K562 (cell line): ENCODE results near the gene MADD. TPM values are rescaled to one million over a fixed set of nuclear protein-coding genes. Genes with fewer than 3 reads are reported as not detected.

Source experiments
- ATAC-seq: fragments of 200-7000 bp; cut with Tn5 transposase; 3 replicates; pipeline ENCODE4 v1.9.1; 2020; ENCODE audit warnings: moderate library complexity
- BruUV-seq: library from RNA; stranded (reverse); fragments of 400-500 nt; replicated peaks from 2 replicates; lab custom pipeline; 2021; lab: Mats Ljungman, UMichigan
- CTCF ChIA-PET: fragments of 300-600 bp; formaldehyde crosslinking; extraction: SDS; loops from one replicate; lab custom pipeline; 2021; ENCODE audit warnings: low intra/inter-chr PET ratio; lab: Yijun Ruan, JAX
- POLR2A ChIA-PET: fragments of 300-600, 350-650 bp; sonication (Branson Sonifier 250); formaldehyde crosslinking; extraction: SDS; loops from one replicate; lab custom pipeline; 2021; ENCODE audit warnings: antibody characterized with exemption, inconsistent platforms; lab: Yijun Ruan, JAX
- DNase-seq, 4 experiments: peaks; one replicate each; pipeline versions ENCODE4 v3.0.0 to v3.0.0-alpha.2; 2011 to 2018; ENCODE audit warnings: low spot score in 3 of 4, mixed read lengths in 3 of 4; ENCODE audit errors: extremely low read depth in 1 of 4
- FAIRE-seq: peaks from 2 replicates; lab custom pipeline; 2011; peaks lifted over from hg19 to GRCh38; lab: Jason Lieb, UNC
- H2AFZ ChIP-seq: 2 replicates; pipeline ENCODE4 v1.6.0; 2011; ENCODE audit warnings: low read depth, low read length, control low read depth, inconsistent platforms
- H3K27ac ChIP-seq: fragments of 200-600 bp; 3 replicates; pipeline ENCODE4 v1.8.0; 2011; ENCODE audit warnings: low read depth, mild to moderate bottlenecking, control low read depth, inconsistent platforms, low read length, moderate library complexity, mixed read lengths; ENCODE audit errors: extremely low read depth
- H3K27me3 ChIP-seq, 2 experiments: fragments of 300-600 bp in 1 of 2; 2 replicates in 1 of 2; 3 replicates in 1 of 2; pipeline versions ENCODE4 v1.6.0 to v1.8.0; 2011; ENCODE audit warnings: inconsistent platforms in 2 of 2, low read length in 2 of 2, mild to moderate bottlenecking in 1 of 2, mixed read lengths in 1 of 2, moderate library complexity in 1 of 2; ENCODE audit not compliant: control insufficient read depth in 2 of 2, insufficient read depth in 2 of 2
- H3K36me3 ChIP-seq: fragments of 300-600 bp; 3 replicates; pipeline ENCODE4 v1.8.0; 2011; ENCODE audit warnings: mild to moderate bottlenecking, low read length, inconsistent platforms; ENCODE audit not compliant: control insufficient read depth, insufficient read depth
- H3K4me1 ChIP-seq, 2 experiments: fragments of 200-600 bp in 1 of 2; replicated peaks in 1 of 2; 2 replicates in 1 of 2; 3 replicates in 1 of 2; pipeline versions ENCODE4 v1.5.1 to v1.8.0; 2011; ENCODE audit warnings: inconsistent platforms in 2 of 2, low read length in 2 of 2, mild to moderate bottlenecking in 1 of 2, mixed read lengths in 1 of 2, moderate library complexity in 1 of 2; ENCODE audit not compliant: control insufficient read depth in 2 of 2, insufficient read depth in 2 of 2
- H3K4me2 ChIP-seq: 2 replicates; pipeline ENCODE4 v1.6.1; 2011; ENCODE audit warnings: low read length, control low read depth, inconsistent platforms, mixed read lengths; ENCODE audit not compliant: insufficient read depth
- H3K4me3 ChIP-seq: fragments of 200-600 bp; sonication (generic), shearing (Covaris generic); 2 replicates; pipeline ENCODE4 v1.5.1; 2016; ENCODE audit warnings: control low read depth, inconsistent platforms
- H3K79me2 ChIP-seq: fragments of 200-600 bp; 3 replicates; pipeline ENCODE4 v1.8.0; 2011; ENCODE audit warnings: low read length, inconsistent platforms; ENCODE audit not compliant: control insufficient read depth, insufficient read depth
- H3K9ac ChIP-seq, 2 experiments: 2 replicates each; pipeline versions ENCODE4 v1.6.0 to v1.6.1; 2011; ENCODE audit warnings: low read depth in 2 of 2, low read length in 2 of 2, control low read depth in 1 of 2, inconsistent platforms in 1 of 2, mild to moderate bottlenecking in 1 of 2, mixed read lengths in 1 of 2; ENCODE audit not compliant: insufficient read depth in 1 of 2
- H3K9me1 ChIP-seq: one replicate; pipeline ENCODE4 v1.6.0; 2011; ENCODE audit warnings: inconsistent platforms, mild to moderate bottlenecking, low read length, moderate library complexity; ENCODE audit not compliant: control insufficient read depth, insufficient read depth
- H3K9me3 ChIP-seq: replicated peaks from 2 replicates; pipeline ENCODE4 v1.5.1; 2011; ENCODE audit warnings: low read depth, low read length, inconsistent platforms; ENCODE audit not compliant: control insufficient read depth, insufficient read depth
- H4K20me1 ChIP-seq: replicated peaks from 2 replicates; pipeline ENCODE4 v1.6.1; 2011; ENCODE audit warnings: low read length, inconsistent platforms, mixed read lengths; ENCODE audit not compliant: control insufficient read depth, insufficient read depth
- CBFB ChIP-seq: sonication (generic); formaldehyde crosslinking; IDR thresholded peaks from 2 replicates; pipeline ENCODE4 v1.4.0; 2020; ENCODE audit warnings: mild to moderate bottlenecking, missing genetic modification reagents
- HIVEP1 ChIP-seq: fragments of 250-450 bp; sonication (Bioruptor Pico); IDR thresholded peaks from 2 replicates; pipeline ENCODE4 v1.4.0; 2020; ENCODE audit warnings: mild to moderate bottlenecking
- POLR2AphosphoS5 ChIP-seq: IDR thresholded peaks from 2 replicates; pipeline ENCODE4 v1.6.1; 2011; ENCODE audit warnings: mild to moderate bottlenecking, low read depth, low read length, moderate library complexity; ENCODE audit not compliant: control insufficient read depth, insufficient read depth
- POLR2G ChIP-seq: fragments of 200-400 bp; formaldehyde crosslinking; IDR thresholded peaks from 2 replicates; pipeline ENCODE4 v1.6.1; 2017; ENCODE audit warnings: low read depth, mild to moderate bottlenecking, antibody characterized with exemption, low read length, moderate library complexity
- WGBS: fragments of 100-300 bp; shearing (Covaris generic); methylation state at CpG from one replicate; pipeline ENCODE4 v1.1.6; 2016; ENCODE audit warnings: low coverage, mixed read lengths; ENCODE audit not compliant: insufficient coverage; ENCODE audit errors: missing lambda C conversion rate; 5-methylcytosine and 5-hydroxymethylcytosine counted together
- in situ Hi-C: fragments of 300-500 bp; cut with MboI; formaldehyde crosslinking; loops from 4 replicates; pipeline ENCODE4 v1.15.0; 2018; ENCODE audit warnings: inconsistent platforms, mixed read lengths
- intact Hi-C: fragments of 100-400 bp; cut with micrococcal nuclease; formaldehyde crosslinking; loops from 2 replicates; pipeline ENCODE4 v1.14.2; 2022
- polyA plus RNA-seq, 8 experiments: library from polyadenylated mRNA; depleted of rRNA in 4 of 8; stranded (reverse) in 5 of 8; unstranded in 3 of 8; fragments of >200 nt; fragmentation: Nextera tagmentation in 2 of 8; fragmentation: Illumina TruSeq in 1 of 8; extraction: Ambion mirVana in 2 of 8; extraction: Trizol in 1 of 8; gene quantifications; 2 replicates each; pipeline versions ENCODE4 v1.2.1 to v1.2.3, GENCODE V29; 2011 to 2014; ENCODE audit warnings: inconsistent platforms in 1 of 8, missing spikeins in 1 of 8
- total RNA-seq, 7 experiments: library from RNA; depleted of rRNA in 6 of 7; stranded (reverse); fragments of >200 nt in 6 of 7; fragmentation: Illumina TruSeq in 2 of 7; extraction: Trizol in 2 of 7; gene quantifications; 2 replicates each; pipeline versions ENCODE4 v1.2.1 to v1.2.3, GENCODE V29; 2011 to 2021; ENCODE audit warnings: low replicate concordance in 1 of 7
- TF ChIP-seq, protein P1 (sequence below), 2 experiments: fragments of 450-650 bp in 1 of 2; sonication (generic) in 1 of 2; formaldehyde crosslinking in 1 of 2; IDR thresholded peaks in 1 of 2; conservative IDR thresholded peaks in 1 of 2; 2 replicates each; pipeline versions ENCODE4 v1.6.1 to v1.8.1; 2016 to 2023; ENCODE audit warnings: mild to moderate bottlenecking in 2 of 2, moderate library complexity in 2 of 2, inconsistent platforms in 1 of 2, missing genetic modification reagents in 1 of 2
- TF ChIP-seq, protein P2 (sequence below), 3 experiments: IDR thresholded peaks in 2 of 3; conservative IDR thresholded peaks in 1 of 3; 2 replicates each; pipeline ENCODE4 v1.5.1; 2011 to 2012; ENCODE audit warnings: low read length in 3 of 3, mild to moderate bottlenecking in 3 of 3, control low read depth in 2 of 3, improper control_type of control experiment in 1 of 3, inconsistent platforms in 1 of 3, low read depth in 1 of 3, mixed read lengths in 1 of 3, moderate library complexity in 1 of 3; ENCODE audit not compliant: insufficient read depth in 2 of 3

MADD gene
- total and polyA plus RNA-seq, 9 of the 15 experiments (the other 6 are each of a cell fraction or from before 2014, with no cell fraction given), result 0.68 to 57.6 (median 33.6) TPM

DNA sequence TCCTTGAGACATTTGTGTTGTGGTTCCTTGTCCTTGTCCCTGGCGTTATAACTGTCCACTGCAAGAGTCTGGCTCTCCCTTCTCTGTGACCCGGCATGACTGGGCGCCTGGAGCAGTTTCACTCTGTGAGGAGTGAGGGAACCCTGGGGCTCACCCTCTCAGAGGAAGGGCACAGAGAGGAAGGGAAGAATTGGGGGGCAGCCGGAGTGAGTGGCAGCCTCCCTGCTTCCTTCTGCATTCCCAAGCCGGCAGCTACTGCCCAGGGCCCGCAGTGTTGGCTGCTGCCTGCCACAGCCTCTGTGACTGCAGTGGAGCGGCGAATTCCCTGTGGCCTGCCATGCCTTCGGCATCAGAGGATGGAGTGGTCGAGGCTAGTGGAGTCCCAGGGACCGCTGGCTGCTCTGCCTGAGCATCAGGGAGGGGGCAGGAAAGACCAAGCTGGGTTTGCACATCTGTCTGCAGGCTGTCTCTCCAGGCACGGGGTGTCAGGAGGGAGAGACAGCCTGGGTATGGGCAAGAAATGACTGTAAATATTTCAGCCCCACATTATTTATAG is 59.6 kb downstream of the MADD start:
- ChIA-PET POLR2A (interaction anchor here (0.7 to 1.0 kb wide), 2 partner anchors 16 to 25 kb away, joined by 3 to 4 read pairs; no protein-coding TSS in a partner anchor), CTCF (no interaction called here)
- WGBS, result 84% methylated on average over 8 of the region's 12 CpGs
- Histone ChIP-seq H2AFZ (no peak overlapping the region), H3K9me1 (no peaks in the 10 kb centered on the region), H3K27ac (no peak overlapping the region), H4K20me1 (no peaks in the 10 kb centered on the region), H3K4me2 (no peak overlapping the region), H3K36me3 (peaks cover 28% of the 10 kb centered on the region; the same call in 2 of the 3 replicates), H3K4me3 (no peak overlapping the region), H3K4me1 (peaks cover 0 to 15% of the 10 kb centered on the region in 2 experiments; a peak in 1 of 5 replicates), H3K27me3 (no peaks in the 10 kb centered on the region), H3K79me2 (no peaks in the 10 kb centered on the region), H3K9ac (no peak overlapping the region), H3K9me3 (no peaks in the 10 kb centered on the region)
- no peak for DNase-seq
- no peak for TF ChIP-seq HIVEP1 (CRISPR knock-in tag)
- peak; percentile 50; the same call in 1 of the 2 replicates for TF ChIP-seq POLR2G
- ATAC-seq, result no peak
- no peak for FAIRE-seq
- intact Hi-C loops (no loop called here), in situ Hi-C loops (no loop called here)
- BruUV-seq, result no TSS peak

DNA sequence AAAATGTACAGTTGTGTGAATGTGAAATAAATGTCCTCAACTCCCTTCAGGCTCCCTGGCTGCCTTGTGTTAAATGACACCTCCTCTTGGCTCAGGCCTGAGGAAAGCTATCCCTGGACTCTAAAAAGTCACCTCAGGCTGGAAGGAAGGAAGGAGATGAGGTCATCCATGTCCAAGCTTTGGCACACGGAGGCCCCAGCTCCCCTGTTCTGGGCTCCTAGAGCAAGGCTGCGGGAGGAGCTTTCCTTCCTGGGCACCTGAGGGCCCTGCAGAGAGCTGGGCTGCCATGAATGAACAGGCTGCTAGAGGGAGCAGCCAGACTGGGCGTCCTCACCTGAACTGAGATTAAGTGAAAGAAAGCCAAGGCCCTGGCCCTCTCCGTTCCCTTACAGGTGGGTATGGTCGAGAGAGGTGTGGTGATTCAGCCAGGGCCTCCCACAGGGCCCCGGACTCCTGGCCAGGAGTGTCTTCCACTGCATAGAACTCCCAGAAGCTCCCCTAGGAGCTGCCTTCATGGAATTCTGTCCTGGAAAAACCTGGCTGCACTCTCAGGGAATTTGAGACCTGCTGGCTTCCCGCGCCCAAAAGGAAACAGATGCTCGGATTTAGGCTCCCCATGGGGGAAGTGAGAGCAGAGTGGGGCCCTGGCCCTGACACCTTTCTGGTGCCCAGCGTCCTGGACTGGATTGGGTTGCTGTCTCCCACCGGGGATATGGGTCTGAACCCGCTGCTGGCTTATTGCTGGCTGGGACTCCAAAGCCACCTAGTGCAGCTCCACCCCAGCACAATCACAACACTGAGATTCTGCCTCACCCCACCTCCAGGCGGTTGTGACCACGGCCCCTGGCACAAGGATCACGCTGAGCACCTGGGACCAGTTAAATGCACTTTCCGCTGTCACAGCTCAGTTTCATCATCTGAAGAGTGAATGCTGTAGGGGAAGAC is 60.3 kb downstream of the MADD start:
- CTCF ChIA-PET, result no interaction called here
- H3K27ac ChIP-seq, result no peak overlapping the region
- in situ Hi-C loops (no loop called here), intact Hi-C loops (no loop called here)
- ATAC-seq (peak; percentile 40), FAIRE-seq (no peak), DNase-seq (no peak)
- H3K9ac ChIP-seq, result peak overlapping the region in 1 of 2 experiments; percentile 48; a peak in 2 of 4 replicates
- TF ChIP-seq, protein P1, sequence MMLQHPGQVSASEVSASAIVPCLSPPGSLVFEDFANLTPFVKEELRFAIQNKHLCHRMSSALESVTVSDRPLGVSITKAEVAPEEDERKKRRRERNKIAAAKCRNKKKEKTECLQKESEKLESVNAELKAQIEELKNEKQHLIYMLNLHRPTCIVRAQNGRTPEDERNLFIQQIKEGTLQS (IDR thresholded peaks at IDR 0.05), result peak; percentile 35; the same call in 1 of the 2 replicates
- TF ChIP-seq, protein P1 (CRISPR knock-in tag; conservative IDR thresholded peaks at IDR 0.05), result no peak
- TF ChIP-seq, protein P2, sequence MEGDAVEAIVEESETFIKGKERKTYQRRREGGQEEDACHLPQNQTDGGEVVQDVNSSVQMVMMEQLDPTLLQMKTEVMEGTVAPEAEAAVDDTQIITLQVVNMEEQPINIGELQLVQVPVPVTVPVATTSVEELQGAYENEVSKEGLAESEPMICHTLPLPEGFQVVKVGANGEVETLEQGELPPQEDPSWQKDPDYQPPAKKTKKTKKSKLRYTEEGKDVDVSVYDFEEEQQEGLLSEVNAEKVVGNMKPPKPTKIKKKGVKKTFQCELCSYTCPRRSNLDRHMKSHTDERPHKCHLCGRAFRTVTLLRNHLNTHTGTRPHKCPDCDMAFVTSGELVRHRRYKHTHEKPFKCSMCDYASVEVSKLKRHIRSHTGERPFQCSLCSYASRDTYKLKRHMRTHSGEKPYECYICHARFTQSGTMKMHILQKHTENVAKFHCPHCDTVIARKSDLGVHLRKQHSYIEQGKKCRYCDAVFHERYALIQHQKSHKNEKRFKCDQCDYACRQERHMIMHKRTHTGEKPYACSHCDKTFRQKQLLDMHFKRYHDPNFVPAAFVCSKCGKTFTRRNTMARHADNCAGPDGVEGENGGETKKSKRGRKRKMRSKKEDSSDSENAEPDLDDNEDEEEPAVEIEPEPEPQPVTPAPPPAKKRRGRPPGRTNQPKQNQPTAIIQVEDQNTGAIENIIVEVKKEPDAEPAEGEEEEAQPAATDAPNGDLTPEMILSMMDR (IDR thresholded peaks at IDR 0.05 in 2 of 3, conservative IDR thresholded peaks at IDR 0.05 in 1 of 3; ENCODE audit: insufficient read depth in 2 of 3, low read depth in 1 of 3, low read length in 3 of 3), result peak in 2 of 3 experiments; percentile 5 to 11; a peak in 1 of 6 replicates
- no peak for TF ChIP-seq CBFB (CRISPR knock-in tag)
- TF ChIP-seq POLR2AphosphoS5, result peak; percentile 12; the same call in 1 of the 2 replicates
- POLR2A ChIA-PET, result interaction anchor here (0.6 to 1.0 kb wide), 3 partner anchors 17 to 775 kb away, joined by 3 to 4 read pairs (median 3); no protein-coding TSS in a partner anchor
- no peaks in the 10 kb centered on the region for H3K9me3 ChIP-seq
- no peak overlapping the region for H3K4me3 ChIP-seq
- no peaks in the 10 kb centered on the region for H3K27me3 ChIP-seq
- H3K79me2 ChIP-seq, result no peaks in the 10 kb centered on the region
- H3K36me3 ChIP-seq, result peaks cover 28% of the 10 kb centered on the region; the same call in 2 of the 3 replicates
- WGBS, result 71% methylated on average over 15 of the region's 16 CpGs
- no peaks in the 10 kb centered on the region for H3K9me1 ChIP-seq
- H4K20me1 ChIP-seq, result no peaks in the 10 kb centered on the region
- BruUV-seq, result no TSS peak
- H2AFZ ChIP-seq, result no peak overlapping the region
- no peak overlapping the region for H3K4me2 ChIP-seq
- H3K4me1 ChIP-seq, result peaks cover 0 to 18% of the 10 kb centered on the region in 2 experiments; a peak in 1 of 5 replicates
